Activated CD8-positive, alpha-beta memory T cell treated with anti-CD3 and anti-CD28 coated beads for 1 hour (primary cell): ENCODE data around the gene DYRK3.

Experiments
- DNase-seq, 2 donors: peaks; one replicate each; pipeline ENCODE4 v3.0.0-alpha.2; 2020; ENCODE audit warnings: low read depth in 1 of 2; ENCODE audit errors: extremely low read depth in 1 of 2

Gene DYRK3

DNA sequence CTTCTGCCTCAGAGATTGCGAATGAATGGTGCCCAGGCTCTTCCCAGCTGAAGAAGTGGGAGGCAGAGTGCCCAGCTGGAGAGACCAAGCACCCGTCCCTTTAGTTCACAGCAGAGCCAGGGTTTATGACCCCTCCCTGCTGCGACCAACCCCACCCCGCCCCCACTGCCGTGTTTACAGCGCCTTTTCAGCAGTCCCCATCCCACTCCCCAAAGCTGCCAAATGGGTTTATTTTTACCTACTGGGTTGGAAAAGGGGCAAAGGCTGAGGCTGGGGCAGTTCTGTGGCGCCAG is 23.6 kb downstream of the DYRK3 start:
- no peak for DNase-seq

DNA sequence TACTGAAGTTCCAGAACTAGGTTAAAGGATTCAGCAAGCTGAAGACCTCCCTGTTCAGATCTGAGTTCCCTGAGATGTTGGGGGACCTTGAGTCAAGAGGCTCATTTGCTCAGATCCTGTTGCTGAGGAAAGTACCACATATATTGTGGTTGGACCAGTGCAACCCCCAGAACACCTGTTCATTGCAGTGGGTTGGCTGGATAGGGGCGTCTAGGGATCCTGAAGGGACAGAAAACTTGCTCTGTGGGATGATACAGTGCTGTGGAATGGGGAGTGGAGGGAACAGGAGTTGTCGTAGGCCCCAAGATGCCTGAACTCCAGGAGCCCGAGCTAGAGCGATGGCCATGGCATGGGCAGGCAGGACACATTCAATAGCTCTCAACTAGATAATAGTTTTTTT is 24.8 kb downstream of the DYRK3 start:
- DNase-seq, result no peak

DNA sequence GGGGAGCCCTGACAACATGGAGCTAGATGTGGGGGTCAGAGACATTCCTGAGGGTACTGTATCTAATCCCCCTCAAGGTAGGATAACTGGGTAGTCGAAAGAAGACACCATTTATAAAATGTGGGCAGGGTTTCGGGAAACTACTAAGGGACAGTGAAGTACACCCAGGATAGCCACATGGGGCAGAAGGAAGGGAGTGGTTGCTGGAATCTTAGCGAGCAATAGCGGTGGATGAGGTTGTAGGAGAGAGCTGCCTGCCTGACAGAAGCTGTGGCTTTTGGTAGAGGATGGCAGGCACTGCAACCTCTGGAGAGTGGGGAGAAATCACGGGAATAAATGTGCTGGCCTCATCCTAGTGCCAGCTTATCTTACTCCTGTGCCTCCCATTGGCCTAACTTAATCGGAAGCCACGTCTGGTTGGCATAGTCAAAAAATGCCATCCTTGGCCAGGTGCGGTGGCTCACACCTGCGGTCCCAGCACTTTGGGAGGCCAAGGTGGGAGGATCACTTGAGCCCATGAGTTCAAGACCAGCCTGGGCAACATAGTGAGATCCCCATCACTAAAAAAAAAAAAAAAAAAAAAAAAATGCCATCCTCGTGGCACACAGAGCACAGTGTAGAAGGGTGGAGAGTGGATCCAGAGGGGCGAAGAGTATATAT is 26.0 kb downstream of the DYRK3 start:
- no peak for DNase-seq

DNA sequence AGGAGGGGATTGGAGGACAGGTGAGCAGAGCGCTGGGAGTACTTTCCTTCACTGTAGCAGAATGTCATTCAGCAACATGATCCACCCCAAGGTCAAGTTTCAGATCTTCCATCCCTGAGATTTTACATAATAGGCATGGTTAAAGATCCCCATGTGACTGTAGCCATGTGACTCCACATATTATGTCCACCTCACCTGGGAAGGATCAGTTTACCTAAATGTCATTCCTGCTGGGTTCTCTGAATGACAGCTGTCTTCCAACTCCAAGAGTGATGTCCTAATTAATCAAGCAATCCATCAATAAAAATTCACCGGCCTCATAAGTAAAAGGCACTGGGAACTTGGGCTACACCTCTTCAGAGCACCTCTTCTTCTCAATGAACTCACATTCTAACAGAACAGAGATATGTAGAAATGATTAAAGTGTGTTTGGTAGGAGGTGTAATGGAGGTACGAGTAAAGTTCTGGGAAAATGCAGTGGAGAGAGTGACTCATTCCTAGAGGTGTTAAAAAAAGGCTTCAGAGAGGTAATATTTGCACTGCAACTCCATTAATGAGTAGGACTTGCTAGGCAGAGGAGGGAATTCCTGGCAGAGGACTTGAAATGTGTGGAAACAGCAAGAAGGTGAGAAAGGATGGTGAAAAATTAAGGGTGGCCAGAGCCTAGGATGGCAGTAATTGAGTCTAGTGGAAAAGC is 27.2 kb downstream of the DYRK3 start:
- DNase-seq, result no peak

DNA sequence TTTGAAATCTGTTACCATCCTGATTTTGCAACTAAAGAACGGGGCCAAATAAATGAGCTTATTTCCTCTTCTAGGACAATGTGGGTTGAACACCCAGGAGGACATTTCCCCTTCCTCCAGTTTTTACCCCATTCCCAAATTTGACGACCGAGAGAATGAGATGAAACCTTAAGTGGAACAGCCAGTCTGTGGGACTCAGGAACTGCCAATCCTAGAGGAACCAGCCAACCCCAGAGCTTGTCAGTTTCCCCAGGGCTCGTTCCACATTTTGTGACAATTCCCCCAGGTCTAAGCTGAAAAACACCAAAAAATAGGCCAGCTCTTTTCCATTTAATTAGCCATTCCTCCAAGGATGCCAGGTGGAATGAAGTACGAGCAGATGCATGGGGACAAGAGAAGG is 28.0 kb downstream of the DYRK3 start:
- DNase-seq, result no peak

DNA sequence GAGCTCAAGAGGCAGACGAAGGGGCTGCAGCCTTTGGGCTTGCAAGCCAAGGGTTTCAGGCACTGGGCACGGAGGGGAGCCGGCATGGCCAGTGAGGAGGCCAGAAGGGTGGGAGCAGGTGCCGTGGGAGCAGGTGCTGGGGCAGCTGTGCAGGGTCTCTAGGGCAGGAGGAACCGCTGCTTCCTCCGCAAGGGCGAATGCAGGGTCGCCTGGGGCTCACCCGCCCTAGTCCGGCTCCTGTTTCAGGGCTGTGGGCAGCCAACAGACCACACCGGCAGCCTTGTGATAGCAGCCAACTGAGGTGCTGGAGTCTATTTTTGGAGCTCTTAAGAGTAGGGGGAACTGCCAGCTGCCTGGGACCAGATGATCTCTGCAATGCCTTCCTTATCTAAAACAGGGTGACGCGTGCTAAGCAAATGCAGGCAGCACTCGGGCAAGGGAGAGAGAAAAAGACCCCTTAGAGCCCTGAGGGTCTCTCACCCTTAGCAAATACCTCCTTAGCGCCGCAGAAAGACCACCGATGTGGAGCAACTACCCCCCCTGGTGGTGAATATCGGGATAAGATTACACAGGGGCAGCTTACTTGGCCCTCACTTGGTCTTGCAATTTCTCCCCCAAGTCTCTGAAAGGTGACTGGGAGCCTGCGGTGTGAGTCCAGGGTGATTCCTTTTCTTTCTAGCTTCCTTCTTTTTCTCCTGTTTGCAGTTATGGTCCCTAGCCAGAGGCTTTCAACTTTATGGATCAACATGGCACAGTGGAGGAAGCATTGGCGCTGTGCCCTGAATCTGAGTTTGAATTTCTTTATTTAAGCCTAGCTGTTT is 28.7 kb downstream of the DYRK3 start:
- DNase-seq, result peak; percentile 47 to 48

DNA sequence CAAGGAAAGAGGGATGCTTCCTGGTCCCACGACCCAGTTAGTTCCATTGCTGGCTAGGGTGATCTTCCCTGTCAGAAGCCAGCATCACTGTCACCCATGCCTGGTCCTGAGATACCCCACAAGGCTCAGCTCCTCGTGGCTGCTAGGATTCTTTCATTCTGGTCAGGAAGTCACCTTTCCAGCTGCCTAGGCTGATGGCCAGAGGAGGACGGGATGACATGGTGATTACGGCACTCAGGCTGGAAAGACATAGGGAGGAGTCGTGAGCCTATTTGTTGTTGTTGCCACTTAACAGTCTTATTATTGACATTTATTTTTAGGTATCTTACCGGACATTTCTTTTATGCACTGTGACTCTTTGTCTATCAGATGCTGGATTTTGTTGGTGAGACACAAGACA is 29.4 kb downstream of the DYRK3 start:
- no peak for DNase-seq

DNA sequence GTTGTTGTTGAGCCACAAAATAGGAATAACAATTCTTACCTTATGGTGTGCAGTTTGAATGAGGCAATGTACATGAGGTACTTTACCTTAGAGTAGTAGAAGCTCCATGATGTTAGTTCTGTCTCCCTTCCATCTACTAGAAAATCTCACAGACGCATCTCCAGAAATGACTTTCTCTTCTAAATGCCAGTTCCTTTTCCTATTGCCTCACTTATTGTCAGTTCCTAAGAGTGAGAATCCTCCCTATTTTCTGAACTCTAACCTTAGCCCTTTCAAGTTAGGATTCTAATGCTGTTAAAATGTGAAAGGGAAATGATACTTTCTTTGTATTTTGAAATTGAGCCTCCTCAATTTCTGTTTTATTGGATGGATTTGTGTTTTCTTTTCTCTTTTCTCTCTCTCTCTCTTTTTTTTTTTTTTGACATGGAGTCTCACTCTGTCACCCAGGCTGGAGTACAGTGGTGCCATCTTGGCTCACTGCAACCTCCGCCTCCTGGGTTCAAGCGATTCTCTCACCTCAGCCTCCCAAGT is 30.8 kb downstream of the DYRK3 start:
- DNase-seq, result no peak

DNA sequence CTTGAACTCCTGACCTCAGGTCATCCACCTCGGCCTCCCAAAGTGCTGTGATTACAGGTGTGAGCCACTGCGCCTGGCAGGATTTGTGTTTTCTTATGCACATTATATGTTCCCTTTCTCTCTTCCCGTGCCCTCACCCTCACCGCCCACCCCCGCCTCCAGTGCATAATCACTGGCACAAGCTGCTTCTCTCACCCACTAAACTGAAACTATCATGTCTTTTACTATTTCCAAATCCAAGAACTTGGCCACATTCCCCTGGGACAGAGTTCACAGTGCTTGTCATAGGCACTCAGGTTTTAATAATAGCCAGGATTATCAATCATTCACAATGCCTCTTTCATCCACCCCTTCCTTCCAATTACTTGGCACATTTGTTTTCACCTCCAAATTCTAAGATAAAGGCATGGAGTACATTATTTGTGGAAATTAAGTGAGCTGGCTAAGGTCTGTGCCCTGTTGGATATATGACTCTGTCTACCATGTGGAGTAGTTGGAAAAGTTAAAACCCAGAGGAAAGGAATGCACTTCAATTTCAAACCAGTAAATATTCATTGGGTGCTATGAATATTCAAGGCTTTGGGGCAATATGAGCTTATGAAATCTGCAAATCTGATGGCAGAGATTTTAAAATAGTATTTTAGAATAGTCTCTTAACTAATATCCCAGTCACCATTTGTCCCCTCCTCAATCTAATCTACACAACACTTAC is 31.8 kb downstream of the DYRK3 start:
- DNase-seq, result no peak

DNA sequence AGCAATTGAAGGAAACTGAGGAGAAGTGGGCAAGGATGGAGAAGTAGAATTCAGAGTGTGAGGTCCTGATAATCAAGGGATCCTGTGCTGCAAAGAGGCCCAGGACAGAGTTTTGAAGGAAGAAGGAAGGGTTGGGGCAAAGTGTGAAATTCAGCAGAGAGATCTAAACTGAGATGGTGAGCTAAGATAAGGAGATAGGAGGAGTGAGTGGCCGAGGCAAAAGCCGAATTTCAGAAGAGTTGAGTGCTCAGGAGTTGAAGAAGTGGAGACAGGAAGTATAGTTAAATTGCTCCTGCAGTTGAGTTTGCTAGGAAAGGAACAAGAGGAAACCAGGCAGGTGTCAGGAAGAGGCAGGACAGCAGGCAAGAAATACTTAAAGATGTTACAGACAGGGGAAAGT is 33.0 kb downstream of the DYRK3 start:
- DNase-seq, result no peak

DNA sequence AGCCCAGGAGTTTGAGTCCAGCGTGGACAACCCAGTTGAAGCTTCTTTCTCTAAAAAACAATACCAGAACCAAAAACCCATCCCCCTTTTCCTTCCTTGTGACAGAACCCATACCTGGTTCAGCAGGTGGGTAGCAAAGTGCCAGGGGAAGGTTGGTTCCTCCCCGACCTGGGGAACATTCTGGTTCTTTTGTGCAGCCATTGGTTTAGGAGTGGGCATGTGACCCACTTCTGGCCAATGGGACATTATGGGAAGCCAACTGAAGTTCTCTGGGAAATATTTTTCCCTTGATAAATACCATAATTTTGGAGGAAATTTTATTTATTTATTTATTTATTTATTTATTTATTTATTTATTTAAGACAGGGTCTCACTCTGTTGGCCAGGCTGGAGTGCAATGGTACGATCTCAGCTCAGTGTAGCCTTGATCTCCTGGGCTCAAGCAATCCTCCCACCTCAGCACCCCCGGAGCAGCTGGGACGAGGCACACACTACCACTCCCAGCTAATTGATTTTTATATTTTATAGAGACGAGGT is 33.6 kb downstream of the DYRK3 start:
- no peak for DNase-seq

DNA sequence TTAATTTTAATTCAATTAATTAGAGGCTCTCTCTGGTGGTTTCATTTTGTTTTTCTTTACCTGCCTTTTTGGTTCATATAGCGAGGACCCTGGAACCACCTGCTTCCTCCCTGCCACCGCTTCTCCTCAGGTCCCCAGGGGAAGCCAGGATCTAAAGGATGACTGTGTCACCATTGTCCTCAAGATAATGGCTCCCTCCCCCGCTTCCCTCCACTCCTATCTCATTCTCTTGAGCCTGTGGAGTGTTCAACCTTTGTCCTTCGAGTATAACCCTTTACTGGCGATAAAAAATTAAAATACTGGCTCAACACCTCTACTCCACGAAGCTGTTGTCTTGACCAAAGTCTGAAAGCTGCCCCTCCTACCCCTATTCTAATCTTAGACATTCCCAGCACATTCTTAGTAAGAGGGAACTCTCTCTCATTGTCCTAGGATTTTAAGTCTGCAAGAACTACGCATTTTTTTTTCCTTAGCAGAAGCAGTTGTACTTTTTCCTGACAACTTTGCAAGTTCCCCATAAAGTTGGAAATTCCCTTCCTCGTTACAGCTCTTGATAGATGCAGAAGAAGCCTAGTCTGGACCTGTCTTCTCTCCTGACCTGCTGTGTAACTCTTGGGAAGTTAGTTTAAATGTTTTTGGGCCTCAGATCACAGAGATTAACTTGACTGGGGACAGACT is 36.8 kb downstream of the DYRK3 start:
- no peak for DNase-seq

DNA sequence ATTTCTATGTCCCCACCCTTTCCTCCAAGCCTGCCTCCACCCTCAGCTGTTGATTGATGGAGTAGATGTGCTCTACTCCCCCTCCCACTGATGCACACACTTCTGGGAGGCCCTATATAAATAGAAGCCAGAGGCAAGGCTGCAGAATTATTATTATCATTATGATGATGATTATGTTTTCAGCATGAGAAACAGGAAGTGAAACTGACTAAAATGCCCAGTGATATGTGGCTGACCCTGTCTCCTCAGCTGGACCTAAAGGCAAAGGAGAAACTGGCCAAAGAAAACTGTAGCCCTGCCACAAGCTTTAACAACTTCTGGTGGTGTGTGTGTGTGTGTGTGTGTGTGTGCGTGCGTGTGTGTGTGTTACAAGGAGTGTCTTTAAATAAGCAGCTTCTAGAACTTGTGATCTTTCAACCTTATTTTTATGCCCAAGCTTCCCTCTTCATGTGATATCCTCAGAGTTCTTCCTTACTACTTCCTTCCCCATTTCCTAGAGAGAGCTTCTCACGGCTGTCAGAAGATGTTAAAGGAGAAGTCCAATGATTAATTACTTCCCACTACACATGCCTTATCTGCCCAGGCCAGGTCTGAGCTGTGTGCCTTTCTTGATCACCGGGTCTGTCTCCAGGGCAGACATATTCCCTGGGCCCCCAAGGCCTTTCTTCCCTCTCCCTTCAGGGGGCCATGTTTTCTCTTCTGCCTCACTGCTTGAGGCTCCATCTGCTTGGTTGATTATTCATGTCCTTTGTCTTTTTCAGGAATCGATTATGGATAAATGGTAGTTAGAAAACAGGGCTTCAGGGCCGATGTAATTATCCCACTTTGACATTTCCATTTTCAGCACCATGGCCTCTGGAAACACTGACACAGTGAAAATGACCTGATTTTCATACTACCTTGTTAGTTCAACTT is 37.8 kb downstream of the DYRK3 start:
- no peak for DNase-seq

DNA sequence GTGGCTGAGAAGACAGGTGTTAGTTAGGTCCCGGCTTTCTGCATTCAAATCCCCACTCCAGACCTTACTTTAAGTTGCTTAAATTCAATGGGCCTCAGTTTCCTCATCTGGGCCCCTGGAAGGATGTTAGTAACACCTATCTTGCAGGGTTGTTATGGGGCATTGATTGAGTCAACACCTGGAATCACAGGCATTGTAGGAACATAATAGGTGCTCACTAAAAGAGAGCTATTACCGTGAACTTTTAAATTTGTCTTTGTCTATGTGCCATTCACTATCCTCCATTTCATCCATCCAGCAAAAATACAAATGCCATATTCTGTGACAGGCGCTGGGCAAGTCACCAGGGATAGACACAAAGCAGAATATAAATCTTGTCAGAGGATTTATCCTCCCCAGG is 38.9 kb downstream of the DYRK3 start:
- DNase-seq, result no peak

DNA sequence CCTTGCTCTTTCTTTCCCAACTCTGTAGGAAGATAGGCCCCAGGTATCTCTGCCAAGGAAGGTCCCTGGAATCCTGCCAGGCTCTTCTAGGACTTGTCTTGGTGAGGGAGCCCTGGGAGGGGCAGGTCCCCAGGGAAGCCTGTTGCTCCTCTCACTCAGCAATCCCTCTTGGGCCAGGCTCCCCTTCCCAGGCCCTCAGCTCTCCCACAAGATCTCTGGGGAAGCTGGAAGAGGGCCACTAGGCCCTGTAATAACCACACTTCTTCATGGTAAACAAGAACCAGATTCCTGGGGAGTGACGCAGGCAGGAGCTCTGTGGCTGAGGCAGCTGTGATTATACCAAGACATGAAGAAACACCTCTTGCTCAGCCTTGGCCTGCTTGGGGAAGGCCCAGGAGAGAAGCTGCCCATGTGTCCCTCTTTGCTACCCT is 39.4 kb downstream of the DYRK3 start:
- DNase-seq, result no peak

DNA sequence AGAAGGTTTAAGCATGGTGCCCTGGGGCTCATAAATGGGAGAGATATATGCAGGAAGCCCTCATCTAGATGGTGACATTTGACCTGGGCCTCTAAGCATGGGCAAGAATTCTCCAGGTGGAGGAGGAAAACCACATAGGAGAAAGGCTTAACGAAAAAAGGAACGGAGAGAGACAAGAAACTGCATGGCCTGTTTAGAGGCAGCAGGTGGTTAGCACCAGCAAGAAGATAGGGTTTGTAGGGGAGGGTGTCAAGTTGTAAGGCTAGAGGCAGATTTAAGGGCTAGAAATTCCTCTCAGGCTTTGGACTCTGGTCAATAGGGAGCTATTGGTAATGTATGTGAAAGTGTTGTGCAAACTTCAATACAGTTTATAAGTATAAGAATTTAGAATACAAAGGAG is 41.2 kb downstream of the DYRK3 start:
- no peak for DNase-seq

DNA sequence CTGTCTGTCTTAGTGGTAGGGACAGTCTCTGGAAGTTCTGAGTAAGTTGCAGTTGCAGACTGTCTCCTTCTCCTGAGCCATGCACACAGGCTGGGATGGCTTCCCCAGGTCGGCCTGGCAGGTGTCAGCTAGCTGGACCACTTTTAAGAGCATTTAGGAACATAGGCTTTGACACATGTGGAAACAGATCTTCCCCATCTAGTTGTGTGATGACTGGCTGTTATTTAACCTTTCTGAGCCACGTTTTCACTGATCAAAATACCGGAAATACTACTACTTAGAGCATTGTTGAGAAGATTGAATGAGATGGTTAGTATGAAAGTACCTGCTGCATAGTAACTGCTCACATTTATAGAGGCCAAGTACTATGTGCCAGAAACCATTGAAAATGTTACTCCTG is 43.2 kb downstream of the DYRK3 start:
- DNase-seq, result no peak

DNA sequence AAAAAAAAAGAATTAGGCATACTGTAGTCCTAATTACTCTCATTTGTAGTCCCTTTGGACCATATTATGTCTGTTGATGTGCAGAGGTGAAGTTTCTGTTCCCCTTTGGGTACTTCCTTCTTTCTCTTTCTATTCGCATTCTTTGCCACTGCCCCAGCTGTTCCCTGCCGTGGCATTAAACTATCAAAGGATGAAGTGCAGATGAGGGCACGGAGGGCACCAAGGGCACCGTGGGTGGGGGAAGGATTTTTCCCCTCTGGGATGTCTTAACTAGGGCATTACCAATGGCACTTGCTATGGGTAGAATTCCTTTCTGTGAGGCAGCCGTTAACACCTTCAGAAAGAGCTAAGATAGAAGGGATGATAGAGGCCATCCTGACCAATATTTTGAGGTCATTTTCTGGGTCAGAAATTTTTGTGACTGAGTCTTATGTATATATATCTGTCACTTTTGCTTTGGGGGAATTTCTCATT is 44.4 kb downstream of the DYRK3 start:
- no peak for DNase-seq

DNA sequence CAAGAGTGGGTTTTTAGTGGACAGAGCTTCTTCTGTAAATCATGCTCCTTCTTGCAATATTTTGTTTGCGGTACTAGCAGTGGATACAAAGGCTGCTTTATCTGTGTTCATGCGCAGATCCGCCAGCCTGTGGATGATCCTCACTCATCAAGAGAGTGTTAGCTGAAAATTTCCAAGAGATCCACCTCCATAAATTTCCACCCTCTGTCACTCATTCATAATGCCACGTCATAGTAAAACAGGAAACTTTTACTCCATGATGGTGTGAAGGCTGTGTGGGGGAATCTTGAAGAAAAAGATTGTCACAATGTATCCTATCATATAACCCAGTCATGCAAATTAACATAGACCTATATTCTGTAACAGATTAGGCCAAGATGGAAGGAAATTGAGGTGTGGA is 44.9 kb downstream of the DYRK3 start:
- no peak for DNase-seq
